Heart left ventricle (tissue), 13 donors: ENCODE results near the gene VSIG10L.

Experiments
- CTCF ChIP-seq, 12 donors: fragments of 200-600 bp; sonication (generic) in 4 of 12; IDR thresholded peaks; one replicate each; pipeline versions ENCODE4 v1.5.0 to v1.8.0; 2018 to 2022; ENCODE audit warnings: antibody characterized with exemption in 12 of 12, mild to moderate bottlenecking in 5 of 12
- POLR2A ChIP-seq, 2 donors: fragments of 450-650 bp; IDR thresholded peaks; one replicate each; pipeline ENCODE4 v1.6.1; 2017; ENCODE audit warnings: antibody characterized with exemption in 2 of 2, mild to moderate bottlenecking in 2 of 2, moderate library complexity in 2 of 2
- donor health status: ischemic (EF 13 %, LVEDD 7.1; RV severe dilation, severe dysfunction).
- donor health status: DM: no; HTN: yes; CAD: no.
- donor health status: DM: no; HTN: no; CAD: no.
- donor health status: ischemic (EF 25% LVEDD 6.9; RV normal size, moderate dysfunction).
- donor health status: ischemic (EF 25% LVEDD 5.7; RV mildly dilated, moderate dysfunction).
- donor health status: ischemic (EF 35%, LVEDD 5.7; RV mildly dilated, moderate dysfunction).
- donor health status: nonischemic (EF 11% LVEDD 7.7; RV severe dilation, severe dysfunction).
- donor health status: DM: yes; HTN: yes; CAD: no.
- donor health status: PGD.
- donor health status: ischemic (EF 29% LVEDD 5.4; RV normal size, mild dysfunction).
- donor health status: nonischemic (EF 23%, LVEDD 6.1; RV moderate dilation, normal function).

GRCh38 chr19:51380379-51380778 is 38.4 kb upstream of the VSIG10L start:
- TF ChIP-seq CTCF (IDR thresholded peaks at IDR 0.05) (no peak), POLR2A (IDR thresholded peaks at IDR 0.05) (no peak)
